H9 (cell line): Measurements from ENCODE around the gene F3. TPM values are rescaled to one million over a fixed set of nuclear protein-coding genes. Genes with fewer than 3 reads are reported as not detected.

ENCODE experiments used
- DNase-seq: peaks from one replicate; pipeline ENCODE4 v3.0.0-alpha.2; 2017
- H2AFZ ChIP-seq: one replicate; pipeline ENCODE4 v1.6.1; 2013; ENCODE audit warnings: mild to moderate bottlenecking, low read length, control low read depth, moderate library complexity
- H2AK5ac ChIP-seq: 2 replicates; pipeline ENCODE4 v1.6.1; 2013; ENCODE audit warnings: low read length, control low read depth, mixed read lengths; ENCODE audit not compliant: insufficient read length
- H2BK120ac ChIP-seq: one replicate; pipeline ENCODE4 v1.6.1; 2013; ENCODE audit warnings: low read depth, mild to moderate bottlenecking, low read length, control low read depth, inconsistent platforms; ENCODE audit not compliant: poor library complexity, severe bottlenecking
- H2BK12ac ChIP-seq: 2 replicates; pipeline ENCODE4 v1.6.1; 2013; ENCODE audit warnings: low read length, control low read depth, mixed read lengths, low read depth; ENCODE audit not compliant: insufficient read length
- H2BK15ac ChIP-seq: 2 replicates; pipeline ENCODE4 v1.6.1; 2013; ENCODE audit warnings: low read depth, low read length, control low read depth
- H2BK20ac ChIP-seq: one replicate; pipeline ENCODE4 v1.6.1; 2013; ENCODE audit warnings: low read depth, mild to moderate bottlenecking, low read length, control low read depth, inconsistent platforms; ENCODE audit not compliant: poor library complexity, severe bottlenecking
- H2BK5ac ChIP-seq: 2 replicates; pipeline ENCODE4 v1.6.1; 2013; ENCODE audit warnings: low read length, control low read depth, mixed read lengths; ENCODE audit not compliant: insufficient read length
- H3K14ac ChIP-seq: 2 replicates; pipeline ENCODE4 v1.6.1; 2013; ENCODE audit warnings: low read length, control low read depth; ENCODE audit not compliant: insufficient read depth
- H3K18ac ChIP-seq: 2 replicates; pipeline ENCODE4 v1.6.1; 2013; ENCODE audit warnings: low read depth, mild to moderate bottlenecking, mixed read lengths, low read length, control low read depth; ENCODE audit not compliant: insufficient read length
- H3K23ac ChIP-seq: 2 replicates; pipeline ENCODE4 v1.6.1; 2013; ENCODE audit warnings: low read length, control low read depth, mixed read lengths, low read depth; ENCODE audit not compliant: insufficient read length
- H3K23me2 ChIP-seq: 2 replicates; pipeline ENCODE4 v1.6.1; 2013; ENCODE audit warnings: low read depth, mild to moderate bottlenecking, mixed read lengths, low read length, control low read depth; ENCODE audit not compliant: insufficient read length, poor library complexity, severe bottlenecking
- H3K27ac ChIP-seq: 2 replicates; pipeline ENCODE4 v1.5.1; 2013; ENCODE audit warnings: low read length, control low read depth, mixed read lengths, low read depth; ENCODE audit not compliant: insufficient read length
- H3K27me3 ChIP-seq: 2 replicates; pipeline ENCODE4 v1.6.1; 2013; ENCODE audit warnings: low read length, control low read depth, inconsistent platforms; ENCODE audit not compliant: insufficient read depth
- H3K4ac ChIP-seq: 2 replicates; pipeline ENCODE4 v1.6.1; 2013; ENCODE audit warnings: low read depth, mild to moderate bottlenecking, control low read depth, inconsistent platforms, low read length, moderate library complexity
- H3K4me1 ChIP-seq: 2 replicates; pipeline ENCODE4 v1.6.1; 2013; ENCODE audit warnings: low read length, control low read depth, inconsistent platforms; ENCODE audit not compliant: insufficient read depth
- H3K4me2 ChIP-seq: 2 replicates; pipeline ENCODE4 v1.6.1; 2013; ENCODE audit warnings: low read length, control low read depth, mixed read lengths; ENCODE audit not compliant: insufficient read length, insufficient read depth
- H3K56ac ChIP-seq: 2 replicates; pipeline ENCODE4 v1.6.1; 2013; ENCODE audit warnings: low read depth, mild to moderate bottlenecking, mixed read lengths, low read length, control low read depth; ENCODE audit not compliant: insufficient read length
- H3K79me1 ChIP-seq: 2 replicates; pipeline ENCODE4 v1.6.1; 2013; ENCODE audit warnings: low read depth, mild to moderate bottlenecking, moderate library complexity, low read length, control low read depth, inconsistent platforms; ENCODE audit not compliant: insufficient read depth, poor library complexity, severe bottlenecking
- H3K79me2 ChIP-seq: 2 replicates; pipeline ENCODE4 v1.6.1; 2013; ENCODE audit warnings: low read length, control low read depth, inconsistent platforms; ENCODE audit not compliant: insufficient read depth
- H3K9ac ChIP-seq: 2 replicates; pipeline ENCODE4 v1.6.1; 2013; ENCODE audit warnings: low read length, control low read depth, mixed read lengths; ENCODE audit not compliant: insufficient read length; ENCODE audit errors: extremely low read depth
- H3K9me3 ChIP-seq: one replicate; pipeline ENCODE4 v1.6.1; 2013; ENCODE audit warnings: low read depth, low read length, inconsistent platforms; ENCODE audit not compliant: control insufficient read depth
- H3T11ph ChIP-seq: one replicate; pipeline ENCODE4 v1.6.1; 2013; ENCODE audit warnings: mild to moderate bottlenecking, low read length, control low read depth, inconsistent platforms
- H4K20me1 ChIP-seq: one replicate; pipeline ENCODE4 v1.6.1; 2013; ENCODE audit not compliant: control insufficient read depth, insufficient read length, insufficient read depth
- H4K5ac ChIP-seq: 2 replicates; pipeline ENCODE4 v1.6.1; 2013; ENCODE audit warnings: low read depth, mild to moderate bottlenecking, mixed read lengths, low read length, control low read depth; ENCODE audit not compliant: insufficient read length
- H4K8ac ChIP-seq: replicated peaks from 2 replicates; pipeline ENCODE4 v1.6.1; 2013; ENCODE audit warnings: low read length, control low read depth, mixed read lengths, low read depth; ENCODE audit not compliant: insufficient read length
- H4K91ac ChIP-seq: 2 replicates; pipeline ENCODE4 v1.6.1; 2013; ENCODE audit warnings: low read depth, mild to moderate bottlenecking, moderate library complexity, mixed read lengths, low read length, control low read depth; ENCODE audit not compliant: insufficient read length
- H3K27ac Mint-ChIP-seq, 3 experiments: 2 replicates in 2 of 3; 3 replicates in 1 of 3; pipeline ENCODE4 v1.8.0; 2020 to 2021; ENCODE audit warnings: mixed read lengths in 3 of 3, mild to moderate bottlenecking in 1 of 3, moderate library complexity in 1 of 3
- H3K27me3 Mint-ChIP-seq: 2 replicates; pipeline ENCODE4 v1.8.0; 2021; ENCODE audit warnings: low read depth, mild to moderate bottlenecking, moderate library complexity, mixed read lengths
- H3K36me3 Mint-ChIP-seq, 3 experiments: 2 replicates in 2 of 3; 3 replicates in 1 of 3; pipeline ENCODE4 v1.8.0; 2020 to 2021; ENCODE audit warnings: low read depth in 3 of 3, mixed read lengths in 3 of 3; ENCODE audit not compliant: insufficient read depth in 1 of 3
- H3K4me1 Mint-ChIP-seq, 2 experiments: 2 replicates each; pipeline ENCODE4 v1.8.0; 2020; ENCODE audit warnings: mixed read lengths in 2 of 2
- H3K4me3 Mint-ChIP-seq, 2 experiments: 2 replicates in 1 of 2; 3 replicates in 1 of 2; pipeline ENCODE4 v1.8.0; 2020 to 2021; ENCODE audit warnings: mild to moderate bottlenecking in 2 of 2, mixed read lengths in 2 of 2, moderate library complexity in 1 of 2
- H3K9me3 Mint-ChIP-seq, 2 experiments: 2 replicates in 1 of 2; 3 replicates in 1 of 2; pipeline ENCODE4 v1.8.0; 2020; ENCODE audit warnings: mild to moderate bottlenecking in 2 of 2, mixed read lengths in 2 of 2, moderate library complexity in 1 of 2
- CTCF ChIP-seq: fragments of 200-600 bp; sonication (generic); conservative IDR thresholded peaks from 3 replicates; pipeline ENCODE4 v1.8.0; 2021; ENCODE audit warnings: antibody characterized with exemption, mild to moderate bottlenecking
- WGBS: extraction: QIAGEN DNeasy Blood & Tissue Kit; methylation state at CpG from one replicate; pipeline ENCODE4 v1.1.7; 2013; ENCODE audit warnings: missing lambda C conversion rate, low lambda C conversion rate, mixed read lengths; ENCODE audit not compliant: insufficient read length; ENCODE audit errors: extremely low coverage; 5-methylcytosine and 5-hydroxymethylcytosine counted together
- total RNA-seq: library from RNA; stranded (reverse); gene quantifications from 2 replicates; pipeline ENCODE4 v1.2.1, GENCODE V29; 2021

F3 gene
- total RNA-seq, 1 experiment from 2014 or later, result 21.7 TPM

- H3K23me2 ChIP-seq, result no peaks in the 10 kb centered on the region
- Mint-ChIP-seq H3K9me3 (no peaks in the 10 kb centered on the region), H3K36me3 (peaks cover 15 to 71% (median 42%) of the 10 kb centered on the region in 3 experiments; a peak in 5 of 7 replicates), H3K4me3 (no peak overlapping the region), H3K27me3 (no peaks in the 10 kb centered on the region), H3K4me1 (peaks cover 18% of the 10 kb centered on the region in 2 experiments), H3K27ac (0 out of 7 replicates have a peak overlapping the region, but pooled peaks of 1 of the 3 experiments have one; percentile 45)
- no peaks in the 10 kb centered on the region for H3K9me3 ChIP-seq
- no peak overlapping the region for H3K23ac ChIP-seq
- H3K14ac ChIP-seq, result no peak overlapping the region
- no peak overlapping the region for H2AFZ ChIP-seq
- no CpG with 5 or more reads among the region's 3 CpGs for WGBS
- H2BK5ac ChIP-seq, result no peak overlapping the region
- H3K56ac ChIP-seq, result no peak overlapping the region
- no peak overlapping the region for H3K9ac ChIP-seq
- DNase-seq, result no peak
- no peak overlapping the region for H4K5ac ChIP-seq
- H3K79me2 ChIP-seq, result no peaks in the 10 kb centered on the region
- H3K79me1 ChIP-seq, result no peaks in the 10 kb centered on the region
- no peaks in the 10 kb centered on the region for H3K27me3 ChIP-seq
- no peak overlapping the region for H3K27ac ChIP-seq
- H4K91ac ChIP-seq, result no peak overlapping the region
- H3K4ac ChIP-seq, result no peak overlapping the region
- H3K18ac ChIP-seq, result no peak overlapping the region
- H4K20me1 ChIP-seq, result no peaks in the 10 kb centered on the region
- no peak overlapping the region for H4K8ac ChIP-seq
- H2BK120ac ChIP-seq, result no peak overlapping the region
- H2AK5ac ChIP-seq, result no peak overlapping the region
- TF ChIP-seq CTCF, result peak; percentile 32; the same call in 1 of the 3 replicates
- peaks cover 2% of the 10 kb centered on the region; the same call in 1 of the 2 replicates for H3K4me1 ChIP-seq
- no peak overlapping the region for H2BK12ac ChIP-seq
- H2BK15ac ChIP-seq, result no peak overlapping the region
- no peak overlapping the region for H3K4me2 ChIP-seq
- no peak overlapping the region for H2BK20ac ChIP-seq
- H3T11ph ChIP-seq, result no peak overlapping the region
These were observed 9.5 kb downstream of the F3 start for GRCh38 chr1:94532077-94532476.
